Skin of body (tissue), 2 donors: Measurements from ENCODE around the gene NUP54. TPM values are rescaled to one million over a fixed set of nuclear protein-coding genes. Genes with fewer than 3 reads are reported as not detected.
A peak's percentile ranks its signal among the peaks of the same experiment; 100 is the strongest.

Experiments used
- DNase-seq: peaks from one replicate; lab custom pipeline; 2025; lab: John Stamatoyannopoulos, UW
- total RNA-seq: library from RNA; depleted of rRNA; stranded (reverse); fragments of >200 nt; gene quantifications from one replicate; pipeline ENCODE4 v1.2.3, GENCODE V29; 2014

Gene NUP54
- total RNA-seq, 1 donor from 2014 or later, result 60.4 TPM

- peak; percentile 6 for DNase-seq
These were observed 599 bp downstream of the NUP54 start for GRCh38 chr4:76147454-76148141.

- DNase-seq, result no peak
These were observed 3.7 kb downstream of the NUP54 start for GRCh38 chr4:76144546-76144945.

GRCh38 chr4:76141241-76141640 lies 7.0 kb downstream of the NUP54 start:
- DNase-seq, result no peak

GRCh38 chr4:76127754-76128153 lies 20.4 kb downstream of the NUP54 start:
- DNase-seq, result no peak

- DNase-seq, result no peak
These were observed 22.4 kb downstream of the NUP54 start for GRCh38 chr4:76125816-76126215.

- DNase-seq, result no peak
These were observed 28.0 kb downstream of the NUP54 start for GRCh38 chr4:76120199-76120598.

GRCh38 chr4:76117536-76117935 lies 30.7 kb downstream of the NUP54 start:
- DNase-seq, result no peak

GRCh38 chr4:76116821-76117220 lies 31.4 kb downstream of the NUP54 start:
- no peak for DNase-seq

- no peak for DNase-seq
These were observed 39.6 kb downstream of the NUP54 start for GRCh38 chr4:76108467-76109181.

GRCh38 chr4:76106442-76106841 lies 41.8 kb downstream of the NUP54 start:
- no peak for DNase-seq

- peak; percentile 5 for DNase-seq
These were observed 42.5 kb downstream of the NUP54 start for GRCh38 chr4:76105652-76106051.

- DNase-seq, result no peak
These were observed 52.1 kb downstream of the NUP54 start for GRCh38 chr4:76096076-76096475.

- DNase-seq, result no peak
These were observed 52.6 kb downstream of the NUP54 start for GRCh38 chr4:76095568-76095967.

GRCh38 chr4:76091052-76091451 lies 57.1 kb downstream of the NUP54 start:
- no peak for DNase-seq

- no peak for DNase-seq
These were observed 57.9 kb downstream of the NUP54 start for GRCh38 chr4:76090241-76090691.

GRCh38 chr4:76088719-76089118 lies 59.5 kb downstream of the NUP54 start:
- no peak for DNase-seq

GRCh38 chr4:76087007-76087769 lies 61.0 kb downstream of the NUP54 start:
- DNase-seq, result no peak

- DNase-seq, result no peak
These were observed 63.7 kb downstream of the NUP54 start for GRCh38 chr4:76084542-76084941.

- no peak for DNase-seq
These were observed 64.7 kb downstream of the NUP54 start for GRCh38 chr4:76083386-76083988.

- no peak for DNase-seq
These were observed 70.1 kb downstream of the NUP54 start for GRCh38 chr4:76078033-76078613.

GRCh38 chr4:76074993-76075600 lies 73.1 kb downstream of the NUP54 start:
- no peak for DNase-seq
